ENCODE data around the gene DCAKD.

DNA sequence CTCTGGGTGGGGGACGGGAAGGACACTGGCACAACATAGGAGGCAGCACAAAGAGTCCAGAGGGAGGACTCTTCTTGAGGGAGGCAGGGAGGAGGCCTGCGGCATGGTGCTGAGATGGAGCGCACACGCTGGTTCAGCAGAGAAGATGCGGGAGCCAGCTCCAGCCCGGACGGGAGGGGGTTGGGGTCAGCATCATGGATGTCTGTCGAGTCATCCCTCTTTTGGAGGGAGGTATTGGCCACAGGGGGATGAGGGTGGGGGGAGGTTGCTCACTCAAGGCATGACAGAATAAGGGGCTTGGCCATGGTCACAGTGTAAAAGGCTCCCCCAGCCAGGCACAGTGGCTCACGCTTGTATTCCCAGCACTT is 19.3 kb downstream of the DCAKD start:
- TF ChIP-seq, protein P1, sequence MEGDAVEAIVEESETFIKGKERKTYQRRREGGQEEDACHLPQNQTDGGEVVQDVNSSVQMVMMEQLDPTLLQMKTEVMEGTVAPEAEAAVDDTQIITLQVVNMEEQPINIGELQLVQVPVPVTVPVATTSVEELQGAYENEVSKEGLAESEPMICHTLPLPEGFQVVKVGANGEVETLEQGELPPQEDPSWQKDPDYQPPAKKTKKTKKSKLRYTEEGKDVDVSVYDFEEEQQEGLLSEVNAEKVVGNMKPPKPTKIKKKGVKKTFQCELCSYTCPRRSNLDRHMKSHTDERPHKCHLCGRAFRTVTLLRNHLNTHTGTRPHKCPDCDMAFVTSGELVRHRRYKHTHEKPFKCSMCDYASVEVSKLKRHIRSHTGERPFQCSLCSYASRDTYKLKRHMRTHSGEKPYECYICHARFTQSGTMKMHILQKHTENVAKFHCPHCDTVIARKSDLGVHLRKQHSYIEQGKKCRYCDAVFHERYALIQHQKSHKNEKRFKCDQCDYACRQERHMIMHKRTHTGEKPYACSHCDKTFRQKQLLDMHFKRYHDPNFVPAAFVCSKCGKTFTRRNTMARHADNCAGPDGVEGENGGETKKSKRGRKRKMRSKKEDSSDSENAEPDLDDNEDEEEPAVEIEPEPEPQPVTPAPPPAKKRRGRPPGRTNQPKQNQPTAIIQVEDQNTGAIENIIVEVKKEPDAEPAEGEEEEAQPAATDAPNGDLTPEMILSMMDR (IDR thresholded peaks at IDR 0.05; ENCODE audit: low read depth, low read length), result no peak
- no peak for TF ChIP-seq POLR2A (IDR thresholded peaks at IDR 0.05; ENCODE audit: extremely low read depth, insufficient read length)

All from NB4 (cell line).